GM12874 (cell line): ENCODE measurements around the gene LRRC72.

Experiments used
- TF ChIP-seq, protein P1 (sequence below): IDR thresholded peaks from 2 replicates; pipeline ENCODE4 v1.5.1; 2011; ENCODE audit warnings: low read depth, mild to moderate bottlenecking, control low read depth, low read length, moderate library complexity; ENCODE audit not compliant: insufficient read depth

LRRC72 gene

DNA sequence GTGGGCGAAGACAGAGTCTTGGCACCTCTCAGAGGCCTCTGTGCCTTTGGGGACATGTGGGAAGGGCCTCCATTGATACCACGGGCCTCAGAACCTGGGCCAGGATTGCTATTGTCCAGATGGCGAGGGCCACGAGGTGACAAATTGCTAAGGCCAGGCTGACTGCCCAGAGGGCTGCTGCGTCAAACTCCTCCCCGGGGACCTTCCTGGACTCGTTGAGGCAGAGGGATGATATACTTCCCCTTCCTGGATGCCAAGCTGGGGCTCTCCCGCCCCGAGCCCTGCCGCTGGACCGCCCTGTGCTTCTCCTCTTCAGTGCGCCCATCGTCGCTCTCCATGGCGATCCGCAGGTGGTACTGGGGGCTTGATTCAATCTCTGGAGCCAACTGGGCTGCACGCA is 58.9 kb downstream of the LRRC72 start:
- TF ChIP-seq, protein P1, sequence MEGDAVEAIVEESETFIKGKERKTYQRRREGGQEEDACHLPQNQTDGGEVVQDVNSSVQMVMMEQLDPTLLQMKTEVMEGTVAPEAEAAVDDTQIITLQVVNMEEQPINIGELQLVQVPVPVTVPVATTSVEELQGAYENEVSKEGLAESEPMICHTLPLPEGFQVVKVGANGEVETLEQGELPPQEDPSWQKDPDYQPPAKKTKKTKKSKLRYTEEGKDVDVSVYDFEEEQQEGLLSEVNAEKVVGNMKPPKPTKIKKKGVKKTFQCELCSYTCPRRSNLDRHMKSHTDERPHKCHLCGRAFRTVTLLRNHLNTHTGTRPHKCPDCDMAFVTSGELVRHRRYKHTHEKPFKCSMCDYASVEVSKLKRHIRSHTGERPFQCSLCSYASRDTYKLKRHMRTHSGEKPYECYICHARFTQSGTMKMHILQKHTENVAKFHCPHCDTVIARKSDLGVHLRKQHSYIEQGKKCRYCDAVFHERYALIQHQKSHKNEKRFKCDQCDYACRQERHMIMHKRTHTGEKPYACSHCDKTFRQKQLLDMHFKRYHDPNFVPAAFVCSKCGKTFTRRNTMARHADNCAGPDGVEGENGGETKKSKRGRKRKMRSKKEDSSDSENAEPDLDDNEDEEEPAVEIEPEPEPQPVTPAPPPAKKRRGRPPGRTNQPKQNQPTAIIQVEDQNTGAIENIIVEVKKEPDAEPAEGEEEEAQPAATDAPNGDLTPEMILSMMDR = no peak

DNA sequence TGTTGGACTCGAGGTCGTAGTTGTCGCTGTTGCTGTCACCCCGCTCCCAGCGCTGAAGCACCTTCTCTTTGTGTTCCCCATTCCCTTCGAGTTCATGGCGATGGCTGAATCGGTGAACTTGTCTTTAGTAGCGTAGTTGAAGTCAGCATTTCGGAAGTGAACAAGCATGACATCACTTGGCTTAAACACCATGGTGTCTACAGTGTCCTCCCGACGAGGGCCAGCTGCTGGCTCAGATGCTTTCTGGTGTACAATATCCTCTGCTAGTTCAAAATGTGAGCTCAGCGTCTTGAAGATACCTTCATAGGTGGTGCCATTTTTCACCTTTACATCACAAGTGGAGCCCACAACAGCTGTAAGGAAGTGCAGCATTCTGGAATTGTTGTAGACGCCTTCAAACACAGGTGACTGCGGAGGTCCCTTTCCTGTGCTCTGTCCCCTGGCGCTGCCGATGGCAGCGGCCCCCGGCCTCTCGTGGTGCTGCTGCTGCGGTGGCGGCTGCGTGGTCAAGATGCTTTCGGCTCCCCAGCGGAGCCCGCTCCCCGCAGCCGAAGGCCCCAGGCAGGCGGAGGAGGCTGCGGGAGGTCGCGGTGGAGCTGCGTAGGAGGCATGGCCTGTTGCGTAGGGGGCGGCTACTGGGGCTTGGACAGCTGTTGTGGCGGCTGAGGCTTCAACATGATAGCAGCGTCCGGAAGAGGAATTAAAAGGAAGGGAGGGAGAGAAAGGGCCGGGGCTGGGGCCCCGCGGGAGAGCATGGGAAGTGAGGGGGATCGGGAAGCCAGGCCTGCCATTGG is 59.7 kb downstream of the LRRC72 start:
- TF ChIP-seq, protein P1 = no peak

DNA sequence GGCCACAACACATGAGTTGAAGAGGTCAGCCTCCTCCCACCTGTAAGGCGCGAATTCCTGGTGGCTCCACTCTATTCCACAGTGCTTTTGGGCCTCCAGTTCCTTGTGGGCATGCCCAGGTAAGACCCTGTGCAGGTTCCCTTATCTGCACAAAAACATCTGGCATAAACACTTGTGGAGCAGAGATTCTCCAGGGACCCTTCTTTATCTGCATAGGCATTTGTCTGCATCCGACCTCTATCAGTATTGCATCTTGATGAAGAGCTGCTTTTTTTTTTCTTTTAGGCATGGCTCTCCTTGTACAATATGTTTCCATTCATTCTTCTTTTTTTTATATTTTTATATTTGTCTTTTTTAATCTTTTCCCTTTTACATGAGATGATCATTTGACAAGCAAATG is 60.5 kb downstream of the LRRC72 start:
- TF ChIP-seq, protein P1 = no peak

DNA sequence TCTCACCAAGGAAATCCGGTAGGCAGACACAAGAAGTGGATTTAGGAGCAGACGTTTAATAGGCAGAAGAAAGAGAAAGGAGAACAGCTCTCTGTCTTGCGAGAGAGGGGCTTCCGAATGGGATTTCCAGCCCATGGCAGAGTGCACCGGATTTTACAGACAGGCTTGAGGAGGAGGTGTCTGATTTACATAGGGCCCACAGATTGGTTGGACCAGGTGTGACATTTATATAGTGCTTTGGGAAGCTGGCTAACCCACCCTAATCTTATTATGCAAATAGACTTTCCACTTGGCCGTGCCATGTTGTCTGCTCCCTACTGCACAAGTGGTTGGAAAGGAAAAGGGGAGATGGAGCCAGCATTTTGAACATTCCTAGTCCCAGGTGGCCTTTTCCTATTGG is 61.2 kb downstream of the LRRC72 start:
- TF ChIP-seq, protein P1 = no peak

DNA sequence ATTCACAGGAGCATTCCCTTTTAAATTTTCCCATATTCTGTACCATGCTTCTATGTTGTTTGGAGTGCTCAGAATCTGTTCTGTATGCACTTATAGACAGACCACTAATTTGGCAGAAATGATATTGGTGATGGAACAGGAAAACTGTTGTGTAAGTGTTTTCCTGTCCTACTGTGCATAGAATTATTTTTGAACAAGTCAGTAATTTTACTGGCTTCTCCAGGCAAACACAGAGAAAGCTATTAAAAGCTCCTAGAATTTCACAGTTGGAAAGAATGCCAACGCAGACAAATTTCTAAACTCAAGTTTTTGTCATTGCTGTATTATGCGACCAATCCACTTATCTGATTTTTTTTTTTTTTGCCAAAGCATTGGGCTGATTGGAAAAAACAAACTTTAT is 63.3 kb downstream of the LRRC72 start:
- TF ChIP-seq, protein P1 = no peak

DNA sequence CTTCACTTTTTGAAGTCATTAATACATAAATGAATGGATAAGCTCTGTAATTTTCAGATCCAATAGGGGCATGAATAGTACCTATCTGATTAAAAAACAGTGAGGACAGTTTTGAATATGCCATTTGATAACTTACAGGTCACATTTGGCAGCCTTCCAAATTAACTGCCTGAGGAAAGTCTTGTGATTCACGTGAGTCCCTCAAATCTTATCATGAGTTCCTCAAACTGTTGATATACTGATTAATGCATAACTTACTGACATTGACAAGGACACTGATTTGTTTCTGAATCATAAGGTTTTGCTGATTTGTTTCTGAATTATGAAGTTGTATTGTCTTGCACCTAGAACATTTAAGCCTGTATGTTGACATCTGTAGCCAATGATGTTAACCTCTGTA is 63.8 kb downstream of the LRRC72 start:
- TF ChIP-seq, protein P1 = no peak

DNA sequence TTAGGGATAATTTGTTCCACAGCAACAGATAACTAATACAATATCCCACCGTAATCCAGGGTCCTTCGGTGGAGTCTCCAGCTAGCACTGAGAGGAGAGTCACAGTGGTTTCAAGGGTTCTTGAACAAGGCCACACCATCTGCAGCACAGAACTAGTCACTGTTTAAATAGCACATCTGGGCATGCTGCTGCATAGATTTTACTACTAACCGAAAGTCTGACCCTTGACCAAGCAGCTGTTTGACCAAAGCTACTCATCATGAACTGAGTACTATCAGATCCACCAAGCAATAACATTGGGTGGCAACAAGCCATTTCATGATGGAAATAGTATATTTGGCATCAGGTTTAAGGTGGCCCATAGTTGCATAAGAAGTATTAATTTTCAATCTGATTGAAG is 65.8 kb downstream of the LRRC72 start:
- TF ChIP-seq, protein P1 = no peak
